ENCODE results near the gene INSIG1. TPM values are rescaled to one million over a fixed set of nuclear protein-coding genes. Genes with fewer than 3 reads are reported as not detected.

Gene INSIG1
- polyA plus RNA-seq, 1 of the 3 experiments (the other 2 are of a cell fraction), result 6.4 TPM

- no peak for TF ChIP-seq CTCF (IDR thresholded peaks at IDR 0.05)
- no peak for TF ChIP-seq PBX3 (IDR thresholded peaks at IDR 0.05)
- TF ChIP-seq YY1 (IDR thresholded peaks at IDR 0.05; ENCODE audit: low read depth), result no peak
- no peak for TF ChIP-seq TAF1 (IDR thresholded peaks at IDR 0.05; ENCODE audit: borderline replicate concordance, low read depth, low read length)
- no peak for TF ChIP-seq FOSL2 (IDR thresholded peaks at IDR 0.05; ENCODE audit: borderline replicate concordance, low read depth)
- TF ChIP-seq EZH2phosphoT487 (IDR thresholded peaks at IDR 0.05; ENCODE audit: borderline replicate concordance, low read depth), result no peak
- TF ChIP-seq FOXM1 (IDR thresholded peaks at IDR 0.05; ENCODE audit: low read depth), result no peak
- TF ChIP-seq FOXJ3 (CRISPR knock-in tag; IDR thresholded peaks at IDR 0.05), result no peak
- TF ChIP-seq USF1 (IDR thresholded peaks at IDR 0.05; ENCODE audit: borderline replicate concordance, low read depth), result no peak
Measured at GRCh38 chr7:155267023-155267422, 30.7 kb upstream of the INSIG1 start (continued).

- Histone ChIP-seq H3F3A (replicated peaks; ENCODE audit: insufficient read depth) (no peaks in the 10 kb centered on the region), H3K9ac (no peak overlapping the region), H3K27me3 (ENCODE audit: insufficient read depth) (peaks cover 2% of the 10 kb centered on the region), H2AFZ (ENCODE audit: low read depth) (no peak overlapping the region), H3K9me2 (no peaks in the 10 kb centered on the region), H4K20me1 (ENCODE audit: insufficient read depth) (no peaks in the 10 kb centered on the region), H3K36me3 (replicated peaks in 1 of 2; ENCODE audit: control insufficient read depth in 1 of 2, insufficient read depth in 2 of 2, low read length in 1 of 2) (no peaks in the 10 kb centered on the region), H3K79me2 (ENCODE audit: insufficient read depth) (no peaks in the 10 kb centered on the region), H3K9me3 (no peaks in the 10 kb centered on the region), H3K27ac (ENCODE audit: low read depth in 2 of 2, low read length in 1 of 2) (no peak overlapping the region), H3K4me1 (ENCODE audit: control insufficient read depth in 1 of 2, insufficient read depth in 2 of 2, low read depth in 1 of 2, low read length in 1 of 2) (no peaks in the 10 kb centered on the region), H3K4me3 (ENCODE audit: low read depth in 2 of 2, low read length in 1 of 2) (no peak overlapping the region), H3K4me2 (no peak overlapping the region)
- CTCF ChIA-PET, result interaction anchor here (1.1 to 1.6 kb wide), 3 partner anchors 10 to 77 kb away, joined by 3 to 4 read pairs (median 3); no protein-coding TSS in a partner anchor
- 72% methylated on average over 23 of the region's 23 CpGs for WGBS (ENCODE audit: low lambda C conversion rate)
- no peak for DNase-seq
- POLR2A ChIA-PET, result no interaction called here
- TF ChIP-seq NFIC (IDR thresholded peaks at IDR 0.05; ENCODE audit: borderline replicate concordance), result no peak
- TF ChIP-seq EZH2phosphoT487 (IDR thresholded peaks at IDR 0.05; ENCODE audit: borderline replicate concordance, low read depth), result no peak
- TF ChIP-seq FOSL2 (IDR thresholded peaks at IDR 0.05; ENCODE audit: borderline replicate concordance, low read depth), result no peak
- no peak for TF ChIP-seq JUND (IDR thresholded peaks at IDR 0.05)
- no peak for TF ChIP-seq RCOR1 (IDR thresholded peaks at IDR 0.05; ENCODE audit: low read length)
- no peak for TF ChIP-seq POLR2AphosphoS5 (IDR thresholded peaks at IDR 0.05; ENCODE audit: low read depth, low read length)
- TF ChIP-seq USF2 (IDR thresholded peaks at IDR 0.05; ENCODE audit: borderline replicate concordance, low read depth, low read length), result no peak
- no peak for TF ChIP-seq TCF12 (IDR thresholded peaks at IDR 0.05)
- TF ChIP-seq TEAD4 (IDR thresholded peaks at IDR 0.05; ENCODE audit: borderline replicate concordance, insufficient read depth), result no peak
- no peak for TF ChIP-seq MXI1 (IDR thresholded peaks at IDR 0.05; ENCODE audit: low read depth, low read length)
- no peak for TF ChIP-seq FOXJ3 (CRISPR knock-in tag; IDR thresholded peaks at IDR 0.05)
- no peak for TF ChIP-seq GATA2 (CRISPR knock-in tag; IDR thresholded peaks at IDR 0.05)
- no peak for TF ChIP-seq RXRA (IDR thresholded peaks at IDR 0.05; ENCODE audit: borderline replicate concordance, low read depth)
- TF ChIP-seq TAF1 (IDR thresholded peaks at IDR 0.05; ENCODE audit: borderline replicate concordance, low read depth, low read length), result no peak
- TF ChIP-seq NRF1 (IDR thresholded peaks at IDR 0.05; ENCODE audit: low read depth, low read length), result no peak
- no peak for TF ChIP-seq PBX3 (IDR thresholded peaks at IDR 0.05)
- TF ChIP-seq CTCF (IDR thresholded peaks at IDR 0.05), result no peak
- no peak for TF ChIP-seq ZBTB33 (IDR thresholded peaks at IDR 0.05; ENCODE audit: borderline replicate concordance, low read depth)
Measured at GRCh38 chr7:155267436-155267835, 30.2 kb upstream of the INSIG1 start.

All from SK-N-SH (cell line).